HG03460 (cell line): ENCODE measurements around the gene OSBPL1A.

Experiments
- ATAC-seq: cut with Tn5 transposase; IDR thresholded peaks from one replicate; pipeline ENCODE4 v1.9.1; 2021; ENCODE audit not compliant: unreplicated experiment

OSBPL1A gene

GRCh38 chr18:24270358-24270936 is 127.2 kb downstream of the OSBPL1A start:
- no peak for ATAC-seq

GRCh38 chr18:24268784-24269550 is 128.7 kb downstream of the OSBPL1A start:
- no peak for ATAC-seq

- ATAC-seq = no peak
Observed at GRCh38 chr18:24267878-24268277, 129.7 kb downstream of the OSBPL1A start.

- no peak for ATAC-seq
Observed at GRCh38 chr18:24266131-24266530, 131.5 kb downstream of the OSBPL1A start.

GRCh38 chr18:24265502-24266064 is 132.0 kb downstream of the OSBPL1A start:
- ATAC-seq = no peak

GRCh38 chr18:24263050-24263449 is 134.6 kb downstream of the OSBPL1A start:
- no peak for ATAC-seq

GRCh38 chr18:24262087-24262486 is 135.5 kb downstream of the OSBPL1A start:
- no peak for ATAC-seq

- ATAC-seq = no peak
Observed at GRCh38 chr18:24259869-24260641, 137.6 kb downstream of the OSBPL1A start.

- no peak for ATAC-seq
Observed at GRCh38 chr18:24254071-24254470, 143.6 kb downstream of the OSBPL1A start.

GRCh38 chr18:24249716-24250115 is 147.9 kb downstream of the OSBPL1A start:
- ATAC-seq = no peak

GRCh38 chr18:24248359-24248758 is 149.3 kb downstream of the OSBPL1A start:
- no peak for ATAC-seq

GRCh38 chr18:24246143-24246542 is 151.5 kb downstream of the OSBPL1A start:
- peak; percentile 81 for ATAC-seq

GRCh38 chr18:24244698-24245097 is 152.9 kb downstream of the OSBPL1A start:
- no peak for ATAC-seq

GRCh38 chr18:24243677-24244076 is 153.9 kb downstream of the OSBPL1A start:
- no peak for ATAC-seq

- ATAC-seq = no peak
Observed at GRCh38 chr18:24239341-24239740, 158.3 kb downstream of the OSBPL1A start.

GRCh38 chr18:24238387-24238786 is 159.2 kb downstream of the OSBPL1A start:
- no peak for ATAC-seq

GRCh38 chr18:24234850-24235418 is 162.7 kb downstream of the OSBPL1A start:
- no peak for ATAC-seq

- ATAC-seq = no peak
Observed at GRCh38 chr18:24234330-24234729, 163.3 kb downstream of the OSBPL1A start.

GRCh38 chr18:24232800-24233199 is 164.8 kb downstream of the OSBPL1A start:
- ATAC-seq = no peak

GRCh38 chr18:24231773-24232735 is 165.6 kb downstream of the OSBPL1A start:
- ATAC-seq = no peak
